NCI-H2107 treated with DMSO at 0.1 percent for 48 hours (cell line): ENCODE results near the gene TMEM235.
A peak's percentile ranks its signal among the peaks of the same experiment; 100 is the strongest.

Experiments used
- DNase-seq: peaks from one replicate; lab custom pipeline; 2025; ENCODE audit not compliant: unreplicated experiment; lab: John Stamatoyannopoulos, UW

Gene TMEM235

DNA sequence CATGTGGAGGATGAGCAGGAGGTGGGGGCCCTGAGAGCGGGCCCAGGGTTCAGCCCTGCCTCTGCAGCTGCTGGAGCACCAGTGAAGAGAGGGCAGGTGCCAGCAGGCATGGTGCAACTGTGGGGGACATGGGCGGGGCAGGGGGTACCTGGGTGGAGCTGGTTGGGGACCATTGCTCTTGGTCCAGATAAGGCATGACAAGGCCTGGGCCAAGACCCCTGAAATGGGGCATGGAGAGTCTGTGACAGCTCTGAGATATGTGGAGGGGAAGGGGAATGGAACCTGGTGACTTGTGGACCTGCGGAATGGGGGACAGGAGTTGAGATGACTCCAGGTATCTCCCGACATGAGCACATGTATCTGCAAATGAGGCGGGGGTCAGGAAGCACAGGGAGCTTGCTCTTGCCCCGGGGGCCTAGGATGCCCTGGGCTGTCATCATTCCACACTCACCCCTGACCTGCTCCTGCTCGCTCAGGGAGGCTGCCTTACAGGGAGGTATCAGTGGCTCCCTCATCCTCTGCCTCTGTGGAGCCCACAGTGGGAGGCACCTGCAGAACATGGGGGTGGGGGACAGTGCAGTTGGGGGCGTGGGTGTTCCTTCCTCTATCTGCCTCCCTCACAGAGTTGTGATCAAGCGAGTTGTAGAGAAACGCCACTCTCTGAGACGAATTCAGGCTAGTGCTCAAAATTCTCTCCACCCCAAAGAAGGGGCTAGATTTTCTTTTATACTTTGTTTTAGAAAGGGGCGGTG, 40.2 kb downstream of the TMEM235 start:
- no peak for DNase-seq

DNA sequence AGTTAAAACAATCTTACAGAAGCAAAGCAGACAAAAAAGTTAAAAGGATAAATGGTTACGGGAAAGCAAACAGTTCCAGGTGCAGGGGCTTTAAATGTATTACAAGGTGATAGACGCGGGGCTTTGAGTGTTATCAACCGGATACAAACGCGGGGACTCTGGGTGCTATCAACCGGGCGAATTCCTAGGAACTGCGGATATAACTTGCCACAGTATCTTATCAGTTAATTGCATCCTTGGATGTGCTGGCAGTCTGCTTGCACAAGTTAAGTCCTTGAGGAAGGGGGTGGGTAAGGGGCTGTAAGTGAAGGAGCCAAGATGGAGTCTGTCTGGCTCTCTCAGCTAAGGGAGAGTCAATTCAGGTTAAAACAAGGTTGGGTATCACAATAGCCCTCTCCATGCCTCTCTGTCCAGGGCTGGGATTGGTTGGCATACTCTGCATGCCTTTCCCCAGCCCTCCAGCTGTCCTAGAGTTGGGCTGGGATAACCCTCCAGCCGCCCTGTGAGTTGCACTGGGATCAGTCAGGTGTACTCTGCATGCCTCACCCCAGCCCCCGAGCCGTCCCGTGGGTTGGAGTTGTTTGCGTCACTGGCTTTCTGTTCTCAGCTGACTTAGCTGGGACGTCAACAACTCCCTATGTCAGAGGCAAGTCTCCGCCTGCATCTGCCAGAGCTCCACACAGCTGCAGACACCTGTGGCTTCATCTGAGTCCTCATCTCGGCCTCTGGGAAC, 40.9 kb downstream of the TMEM235 start:
- peak; percentile 44 for DNase-seq

DNA sequence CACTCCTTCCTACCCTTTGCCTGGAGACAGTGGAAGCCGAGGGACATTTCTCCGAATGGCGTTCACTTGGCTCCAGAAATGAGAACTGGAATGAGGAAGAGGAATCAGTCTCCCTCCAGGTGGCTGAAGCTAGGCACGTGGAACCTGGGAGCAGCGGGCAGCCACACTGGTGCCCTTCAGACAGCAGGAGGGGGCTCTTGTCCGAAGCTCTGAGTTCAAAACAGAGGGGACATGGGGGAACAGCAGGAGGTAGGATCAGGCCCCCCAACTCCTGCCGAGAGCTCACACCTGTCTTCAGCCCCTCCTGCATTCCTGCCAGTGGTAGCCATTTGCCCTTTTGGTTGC, 41.5 kb downstream of the TMEM235 start:
- DNase-seq, result no peak

DNA sequence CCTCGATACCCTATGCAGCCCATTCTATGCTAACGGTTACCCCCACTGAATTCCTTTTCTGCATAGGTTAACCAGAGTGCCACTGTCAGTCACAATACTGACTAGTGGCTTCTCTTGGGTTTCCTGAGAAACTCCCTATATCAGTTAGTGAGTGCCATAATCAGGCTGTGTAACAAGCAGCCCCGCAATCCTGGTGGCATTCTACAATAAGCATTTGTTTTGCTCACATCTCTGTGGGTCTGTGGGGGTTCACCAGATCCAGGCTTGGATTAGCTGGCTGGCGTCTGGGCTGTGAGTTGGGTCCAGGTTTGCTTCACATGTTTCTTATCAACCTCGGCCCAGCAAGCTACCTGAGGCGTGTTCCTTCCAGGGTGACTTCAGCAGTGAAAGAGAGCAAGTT, 42.4 kb downstream of the TMEM235 start:
- DNase-seq, result no peak

DNA sequence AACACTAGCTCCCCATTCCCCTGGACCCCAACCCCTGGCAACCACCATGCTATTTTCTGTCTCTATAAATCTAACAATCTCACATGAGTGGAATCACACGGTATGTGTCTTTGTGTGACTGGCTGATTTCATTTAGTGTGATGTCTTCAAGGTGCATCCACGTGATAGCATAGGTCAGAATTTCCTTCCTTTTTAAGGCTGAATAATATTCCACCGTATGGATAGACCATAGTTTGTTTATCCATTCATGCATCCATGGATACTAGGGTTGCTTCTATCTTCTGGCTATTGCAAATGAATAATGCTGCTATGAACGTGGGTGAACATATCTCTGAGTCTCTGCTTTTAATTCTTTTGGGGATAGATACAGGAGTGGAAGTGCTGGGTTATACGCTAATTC, 43.9 kb downstream of the TMEM235 start:
- no peak for DNase-seq

DNA sequence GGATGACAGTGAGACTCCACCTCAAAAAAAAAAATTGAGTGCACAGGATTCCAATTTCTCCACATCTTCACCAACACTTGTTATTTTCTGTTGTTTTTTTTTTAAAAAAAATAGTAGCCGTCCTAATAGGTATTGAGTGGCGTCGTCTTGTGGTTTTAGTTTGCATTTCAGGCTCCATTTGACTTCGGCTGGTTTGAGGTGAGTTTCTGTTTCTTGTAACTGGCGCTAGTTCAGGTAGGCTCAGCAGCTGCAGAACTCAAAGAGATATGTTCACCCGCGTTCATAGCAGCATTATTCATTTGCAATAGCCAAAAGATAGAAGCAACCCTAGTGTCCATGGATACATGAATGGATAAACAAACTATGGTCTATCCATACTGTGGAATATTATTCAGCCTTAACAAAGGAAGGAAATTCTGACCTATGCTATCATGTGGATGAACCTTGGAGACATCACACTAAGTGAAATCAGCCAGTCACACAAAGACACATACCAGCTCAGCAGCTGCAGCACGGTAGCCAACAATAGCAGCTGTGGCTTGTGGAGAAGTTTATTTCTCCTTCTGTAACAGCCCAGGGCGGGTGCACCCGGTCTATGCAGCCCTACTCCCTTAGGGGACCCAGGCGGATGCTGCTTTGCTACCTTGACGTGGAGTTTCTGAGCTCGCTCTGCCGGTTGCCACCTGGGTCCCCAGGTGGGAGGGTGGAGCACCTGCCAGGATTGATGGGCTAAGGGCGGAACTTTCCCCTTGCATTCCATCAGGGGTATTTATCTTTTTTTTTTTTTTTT, 44.9 kb downstream of the TMEM235 start:
- peak; percentile 46 for DNase-seq

DNA sequence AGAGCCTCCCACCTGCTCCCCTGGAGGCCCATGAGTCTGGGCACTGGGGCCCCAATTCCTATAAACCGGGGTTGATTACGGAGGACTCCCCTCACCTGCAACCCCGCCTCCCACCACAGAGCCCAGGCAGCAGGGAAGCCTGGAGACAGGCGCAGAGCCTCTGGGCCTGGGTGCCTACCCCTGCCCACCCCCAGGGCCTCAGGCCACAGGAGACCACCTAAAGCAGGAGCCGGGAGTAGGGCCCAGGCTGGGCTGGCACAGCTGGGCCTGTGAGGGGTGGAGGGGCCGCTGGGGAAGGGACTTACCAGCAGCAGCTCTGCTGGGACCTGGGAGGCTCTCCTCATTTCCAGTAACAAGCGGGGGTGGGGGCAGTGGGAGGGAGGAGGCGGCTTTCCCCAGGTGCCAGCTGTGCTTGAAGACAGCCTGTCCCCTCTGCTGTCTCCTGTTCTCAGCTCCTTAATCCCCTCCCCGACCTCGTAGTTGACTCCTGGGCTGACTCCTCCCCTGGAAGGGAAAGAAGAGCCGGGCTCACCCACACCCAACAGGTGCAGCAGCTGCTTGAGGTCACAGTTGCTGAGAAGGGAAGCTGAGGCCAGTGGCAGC, 46.8 kb downstream of the TMEM235 start:
- DNase-seq, result peak; percentile 35

DNA sequence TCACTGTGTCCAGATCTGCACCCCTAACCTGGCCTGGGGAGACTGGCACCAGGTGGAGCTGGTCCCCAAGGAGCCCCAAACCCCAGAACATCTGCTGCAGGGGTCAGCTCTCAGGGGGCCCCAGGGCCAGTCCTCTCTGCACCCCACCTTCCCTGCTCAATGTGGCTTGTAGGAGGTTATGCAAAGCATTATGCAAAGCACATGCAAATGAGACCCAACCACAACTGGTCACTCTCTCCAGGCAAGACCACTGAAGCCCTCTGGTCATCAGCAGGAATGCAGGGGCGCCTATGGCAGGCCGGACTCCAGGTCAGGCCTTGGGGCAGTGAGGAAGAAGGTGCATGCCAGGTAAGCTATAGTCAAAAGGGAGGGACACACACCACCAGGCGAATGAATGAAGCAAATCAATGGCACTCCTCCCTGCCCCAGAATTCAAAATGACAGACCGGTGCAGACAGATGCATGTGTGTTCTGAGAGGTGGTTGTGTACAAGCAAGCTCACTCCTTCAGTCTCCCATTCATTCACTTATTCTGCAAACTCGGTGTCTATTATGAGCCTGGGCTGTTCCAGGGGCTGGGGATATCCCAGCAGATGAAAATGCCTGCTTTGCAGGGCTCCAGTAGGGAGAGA, 48.0 kb downstream of the TMEM235 start:
- no peak for DNase-seq

DNA sequence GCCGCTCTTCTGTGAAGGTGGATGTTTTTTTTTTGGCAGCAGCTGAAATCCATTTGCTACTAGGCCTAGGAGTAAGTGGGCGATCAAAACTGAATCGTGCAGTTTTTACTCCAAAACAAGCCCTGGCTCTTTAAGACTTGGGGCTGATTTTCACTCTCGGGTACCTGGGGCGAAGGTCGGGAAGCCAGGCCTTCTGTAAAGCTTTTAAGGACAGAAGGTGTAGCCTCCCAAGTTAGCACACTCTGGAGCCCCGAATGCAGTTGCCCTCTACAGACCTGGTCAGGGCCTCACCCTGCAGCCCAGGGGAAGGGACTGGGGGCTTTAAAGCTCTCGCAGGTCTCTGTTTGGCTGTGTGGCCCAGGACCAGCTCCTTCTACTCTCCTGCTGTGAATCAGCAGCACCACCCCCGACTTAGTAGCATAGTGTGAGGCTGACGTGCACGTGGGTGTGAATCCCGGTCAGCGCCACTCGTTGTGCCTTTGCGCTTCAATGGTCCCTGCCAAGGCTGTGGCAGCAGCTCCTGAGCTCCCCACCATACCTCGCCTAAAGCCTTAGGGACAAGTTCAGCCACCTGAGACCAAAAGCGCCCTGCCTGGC, 49.9 kb downstream of the TMEM235 start:
- no peak for DNase-seq

DNA sequence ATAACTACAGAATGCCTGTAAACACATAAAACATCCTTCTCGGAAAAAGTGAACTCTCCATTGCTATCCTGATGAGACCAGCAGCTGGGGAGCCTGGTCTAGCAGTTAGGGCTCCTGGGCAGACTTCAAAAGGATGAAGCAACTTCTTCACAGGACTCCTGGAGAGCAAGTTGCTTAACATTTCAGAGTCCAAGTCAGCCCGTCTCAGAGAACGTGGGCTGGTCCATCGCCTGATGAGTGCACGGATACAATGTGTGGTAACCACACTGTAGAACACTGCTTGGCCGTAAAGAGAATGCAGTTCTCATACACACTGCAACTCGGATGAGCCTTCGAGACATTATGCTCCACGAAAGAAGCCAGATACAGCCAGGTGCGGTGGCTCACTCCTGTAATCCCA, 52.7 kb downstream of the TMEM235 start:
- DNase-seq, result no peak

DNA sequence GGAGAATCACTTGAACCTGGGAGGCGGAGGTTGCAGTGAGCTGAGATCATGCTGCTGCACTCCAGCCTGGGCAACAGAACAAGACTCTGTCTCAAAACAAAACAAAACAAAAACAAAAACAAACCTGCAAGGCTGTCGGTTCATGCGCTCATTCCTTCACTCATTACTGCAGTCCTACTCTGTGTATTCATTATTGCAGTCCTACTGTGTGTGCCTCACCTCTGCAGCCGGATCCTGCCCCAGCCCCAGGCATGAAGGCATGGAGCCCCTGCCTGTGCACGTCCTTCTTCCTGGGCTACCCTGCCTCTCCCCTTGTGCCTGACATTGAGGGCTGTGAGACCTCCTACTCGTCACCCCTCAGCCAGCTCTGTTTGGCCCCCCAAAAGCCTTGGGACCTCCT, 57.6 kb downstream of the TMEM235 start:
- no peak for DNase-seq

DNA sequence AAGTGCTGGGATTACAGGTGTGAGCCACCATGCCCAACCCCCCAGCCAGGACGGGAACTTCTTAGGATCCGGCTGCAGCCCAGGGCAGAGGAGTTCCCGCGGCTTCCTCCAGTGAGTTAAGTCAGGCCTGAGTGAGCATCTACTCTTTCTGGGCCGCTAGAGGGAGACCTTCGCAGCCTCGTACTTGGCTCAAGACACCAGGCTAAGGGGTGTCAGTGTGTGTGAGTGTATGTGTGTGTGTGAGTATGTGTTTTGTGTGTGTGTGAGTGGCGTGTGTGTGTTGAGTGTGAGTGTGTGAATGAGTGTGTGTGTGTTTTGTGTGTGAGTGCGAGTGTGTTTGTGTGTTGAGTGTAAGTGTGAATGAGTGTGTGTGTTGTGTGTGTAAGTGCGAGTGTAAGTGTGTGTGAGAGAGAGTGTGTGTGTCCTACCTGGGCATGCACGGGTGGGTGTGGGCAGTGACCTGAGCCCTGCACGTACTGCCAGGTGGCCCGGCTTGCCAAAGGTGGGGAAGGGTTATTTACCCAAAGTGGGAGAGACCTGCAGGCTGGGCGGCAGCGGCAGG, 58.5 kb downstream of the TMEM235 start:
- peak; percentile 77 for DNase-seq
